Muscle of leg (tissue), 16 donors: ENCODE results near the gene USB1. TPM values are rescaled to one million over a fixed set of nuclear protein-coding genes. Genes with fewer than 3 reads are reported as not detected.

Experiments
- DNase-seq: peaks from one replicate; pipeline ENCODE4 v3.0.0; 2013
- H3K27ac ChIP-seq: one replicate; pipeline ENCODE4 v1.5.1; 2013; ENCODE audit warnings: mild to moderate bottlenecking, low read length, control low read depth
- H3K27me3 ChIP-seq: one replicate; pipeline ENCODE4 v1.6.1; 2013; ENCODE audit warnings: low read length; ENCODE audit not compliant: control insufficient read depth, insufficient read depth
- H3K36me3 ChIP-seq: one replicate; pipeline ENCODE4 v1.6.1; 2013; ENCODE audit warnings: low read length; ENCODE audit not compliant: control insufficient read depth, insufficient read depth
- H3K4me1 ChIP-seq: one replicate; pipeline ENCODE4 v1.6.1; 2013; ENCODE audit warnings: low read length; ENCODE audit not compliant: control insufficient read depth, insufficient read depth
- H3K4me3 ChIP-seq: one replicate; pipeline ENCODE4 v1.5.1; 2013; ENCODE audit warnings: low read length, control low read depth
- H3K9me3 ChIP-seq: replicated peaks from 2 replicates; pipeline ENCODE4 v1.6.1; 2013; ENCODE audit warnings: low read depth, low read length; ENCODE audit not compliant: control insufficient read depth
- WGBS: methylation state at CpG from one replicate; pipeline ENCODE4 v1.1.5; 2013; ENCODE audit warnings: missing lambda C conversion rate; ENCODE audit not compliant: insufficient coverage; 5-methylcytosine and 5-hydroxymethylcytosine counted together
- long read RNA-seq, 11 donors: transcript quantifications; one replicate each; lab custom pipeline, GENCODE V29; 2026
- polyA plus RNA-seq, 8 donors: library from polyadenylated mRNA; unstranded; fragments of 120-200 nt; gene quantifications; one replicate each; pipeline versions ENCODE4 v1.2.1 to v1.2.3, GENCODE V29; 2013; ENCODE audit warnings: inconsistent platforms in 1 of 8, low replicate concordance in 1 of 8; ENCODE audit not compliant: insufficient read length in 8 of 8, insufficient read depth in 1 of 8
- total RNA-seq: library from RNA; stranded (reverse); fragments of 120-200 nt; gene quantifications from one replicate; pipeline ENCODE4 v1.2.4, GENCODE V29; 2013

Gene USB1
- total RNA-seq: 5.0 TPM
- polyA plus RNA-seq: 10 to 100 TPM; 12.8 to 18.8 (median 15.5) TPM
- long read RNA-seq, donor 1, partial matches to known transcripts: 0 of 4 reads
- long read RNA-seq, donor 1, other reads (novel, unspliced or antisense): 0 of 4 reads
- long read RNA-seq, donor 2: 0 reads
- long read RNA-seq, donor 3, partial matches to known transcripts: 0 of 7 reads
- long read RNA-seq, donor 3, other reads (novel, unspliced or antisense): 0 of 7 reads
- long read RNA-seq, donor 4, partial matches to known transcripts: 0 of 4 reads
- long read RNA-seq, donor 4, other reads (novel, unspliced or antisense): 0 of 4 reads
- long read RNA-seq, donor 5, transcript USB1-201 (7 exons, 2,282 nt): major isoform, 7 of 19 reads
- long read RNA-seq, donor 5, partial matches to known transcripts: 9 of 19 reads
- long read RNA-seq, donor 5, other reads (novel, unspliced or antisense): 0 of 19 reads
- long read RNA-seq, donor 6, transcript USB1-201 (7 exons, 2,282 nt): major isoform, 8 of 10 reads
- long read RNA-seq, donor 6, partial matches to known transcripts: 0 of 10 reads
- long read RNA-seq, donor 6, other reads (novel, unspliced or antisense): 0 of 10 reads
- long read RNA-seq, donor 7, partial matches to known transcripts: 7 of 13 reads
- long read RNA-seq, donor 7, other reads (novel, unspliced or antisense): 0 of 13 reads
- long read RNA-seq, donor 8, partial matches to known transcripts: 0 of 1 reads
- long read RNA-seq, donor 8, other reads (novel, unspliced or antisense): 0 of 1 reads
- long read RNA-seq, donor 9, partial matches to known transcripts: 0 of 4 reads
- long read RNA-seq, donor 9, other reads (novel, unspliced or antisense): 0 of 4 reads
- long read RNA-seq, donor 10, transcript USB1-201 (7 exons, 2,282 nt): major isoform, 6 of 6 reads
- long read RNA-seq, donor 10, partial matches to known transcripts: 0 of 6 reads
- long read RNA-seq, donor 10, other reads (novel, unspliced or antisense): 0 of 6 reads
- long read RNA-seq, donor 11, partial matches to known transcripts: 0 of 5 reads
- long read RNA-seq, donor 11, other reads (novel, unspliced or antisense): 0 of 5 reads

- H3K36me3 ChIP-seq: peaks cover 28% of the 10 kb centered on the region
- peak; percentile 92 for DNase-seq
- peaks cover 24% of the 10 kb centered on the region for H3K4me1 ChIP-seq
- H3K27me3 ChIP-seq: no peaks in the 10 kb centered on the region
- H3K27ac ChIP-seq: peak within 1 kb of the TSS; percentile 91
- no peaks in the 10 kb centered on the region for H3K9me3 ChIP-seq
- peak within 1 kb of the TSS; percentile 76 for H3K4me3 ChIP-seq
- under 1% methylated on average over 74 of the region's 81 CpGs for WGBS
Observed at GRCh38 chr16:58000706-58001676, at the start of gene USB1. TSS of gene USB1 (plus strand) at chr16:58001407. CDS start at chr16:58001484, 77 bp downstream.

GRCh38 chr16:57952909-57953308 is 48.3 kb upstream of the USB1 start:
- 82% methylated on average over 9 of the region's 9 CpGs for WGBS
- Histone ChIP-seq H3K9me3 (no peaks in the 10 kb centered on the region), H3K27ac (no peak overlapping the region), H3K36me3 (no peaks in the 10 kb centered on the region), H3K4me1 (no peaks in the 10 kb centered on the region), H3K4me3 (no peak overlapping the region), H3K27me3 (peaks cover 4% of the 10 kb centered on the region)
- no peak for DNase-seq

- no peaks in the 10 kb centered on the region for H3K9me3 ChIP-seq
- H3K27ac ChIP-seq: no peak overlapping the region
- no CpG with 5 or more reads among the region's 1 CpG for WGBS
- H3K4me1 ChIP-seq: no peaks in the 10 kb centered on the region
- H3K27me3 ChIP-seq: no peaks in the 10 kb centered on the region
- DNase-seq: no peak
- no peak overlapping the region for H3K4me3 ChIP-seq
- no peaks in the 10 kb centered on the region for H3K36me3 ChIP-seq
Observed at GRCh38 chr16:57953857-57954256, 47.4 kb upstream of the USB1 start.

- 71% methylated on average over 12 of the region's 12 CpGs for WGBS
- Histone ChIP-seq H3K36me3 (no peaks in the 10 kb centered on the region), H3K4me1 (no peaks in the 10 kb centered on the region), H3K27ac (no peak overlapping the region), H3K9me3 (no peaks in the 10 kb centered on the region), H3K4me3 (no peak overlapping the region), H3K27me3 (no peaks in the 10 kb centered on the region)
- no peak for DNase-seq
Observed at GRCh38 chr16:57955572-57956188, 45.5 kb upstream of the USB1 start.

GRCh38 chr16:57956270-57956808 is 44.9 kb upstream of the USB1 start:
- H3K4me1 ChIP-seq: no peaks in the 10 kb centered on the region
- H3K27me3 ChIP-seq: no peaks in the 10 kb centered on the region
- H3K36me3 ChIP-seq: no peaks in the 10 kb centered on the region
- H3K9me3 ChIP-seq: no peaks in the 10 kb centered on the region
- no peak overlapping the region for H3K27ac ChIP-seq
- DNase-seq: no peak
- no peak overlapping the region for H3K4me3 ChIP-seq
- 69% methylated on average over 5 of the region's 8 CpGs for WGBS

- Histone ChIP-seq H3K36me3 (no peaks in the 10 kb centered on the region), H3K4me3 (no peak overlapping the region), H3K27ac (no peak overlapping the region), H3K9me3 (no peaks in the 10 kb centered on the region), H3K27me3 (no peaks in the 10 kb centered on the region), H3K4me1 (no peaks in the 10 kb centered on the region)
- no peak for DNase-seq
- WGBS: 85% methylated on average over 2 of the region's 8 CpGs
Observed at GRCh38 chr16:57956924-57957672, 44.1 kb upstream of the USB1 start.

- Histone ChIP-seq H3K9me3 (no peaks in the 10 kb centered on the region), H3K27ac (no peak overlapping the region), H3K36me3 (no peaks in the 10 kb centered on the region), H3K27me3 (no peaks in the 10 kb centered on the region), H3K4me3 (no peak overlapping the region), H3K4me1 (no peaks in the 10 kb centered on the region)
- 36% methylated on average over 3 of the region's 8 CpGs for WGBS
- no peak for DNase-seq
Observed at GRCh38 chr16:57957673-57958392, 43.4 kb upstream of the USB1 start.

- no peaks in the 10 kb centered on the region for H3K36me3 ChIP-seq
- no peaks in the 10 kb centered on the region for H3K9me3 ChIP-seq
- no peaks in the 10 kb centered on the region for H3K27me3 ChIP-seq
- no peaks in the 10 kb centered on the region for H3K4me1 ChIP-seq
- no peak overlapping the region for H3K4me3 ChIP-seq
- 70% methylated on average over 5 of the region's 6 CpGs for WGBS
- H3K27ac ChIP-seq: no peak overlapping the region
- no peak for DNase-seq
Observed at GRCh38 chr16:57958544-57958943, 42.7 kb upstream of the USB1 start.
